PC-9 (cell line): ENCODE data around the gene SLC25A44.

ENCODE experiments used
- CTCF ChIP-seq: fragments of 200-600 bp; sonication (generic); conservative IDR thresholded peaks from 2 replicates; pipeline ENCODE4 v1.6.1; 2017; ENCODE audit warnings: mixed run types, antibody characterized with exemption, mild to moderate bottlenecking, moderate library complexity
- EZH2 ChIP-seq: fragments of 200-600 bp; sonication (generic); IDR thresholded peaks from 2 replicates; pipeline ENCODE4 v1.8.0; 2017; ENCODE audit warnings: antibody characterized with exemption, low read depth

DNA sequence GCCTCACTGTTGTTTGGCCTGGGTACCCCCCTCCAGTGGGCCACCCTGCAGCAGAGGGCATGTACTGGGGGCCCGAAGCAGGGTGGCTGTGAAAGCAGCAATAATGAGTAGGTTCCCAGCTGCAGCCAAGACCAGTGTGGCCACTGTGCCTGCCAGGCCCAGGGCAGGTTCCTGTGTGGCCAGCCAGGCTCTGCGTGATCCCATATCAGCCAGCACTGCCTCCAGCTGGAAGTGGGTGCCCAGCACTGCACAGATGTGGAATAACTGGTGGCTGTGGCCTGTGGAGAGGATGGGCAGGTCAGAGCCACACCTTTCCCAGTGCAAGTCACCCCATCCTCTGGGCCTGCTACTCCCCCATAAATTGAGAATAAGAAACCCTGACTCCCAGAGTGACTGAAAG, 50.2 kb downstream of the SLC25A44 start:
- TF ChIP-seq CTCF = no peak
- TF ChIP-seq EZH2 = no peak
